GM18505 (cell line): ENCODE measurements around the gene INSIG2.

Source experiments
- ATAC-seq: cut with Tn5 transposase; IDR thresholded peaks from one replicate; pipeline ENCODE4 v1.9.1; 2021; ENCODE audit not compliant: unreplicated experiment
- POLR2A ChIP-seq: IDR thresholded peaks from 4 replicates; pipeline ENCODE4 v1.6.1; 2011; ENCODE audit warnings: borderline replicate concordance; ENCODE audit not compliant: insufficient read depth, insufficient read length; ENCODE audit errors: extremely low read depth

Gene INSIG2

DNA sequence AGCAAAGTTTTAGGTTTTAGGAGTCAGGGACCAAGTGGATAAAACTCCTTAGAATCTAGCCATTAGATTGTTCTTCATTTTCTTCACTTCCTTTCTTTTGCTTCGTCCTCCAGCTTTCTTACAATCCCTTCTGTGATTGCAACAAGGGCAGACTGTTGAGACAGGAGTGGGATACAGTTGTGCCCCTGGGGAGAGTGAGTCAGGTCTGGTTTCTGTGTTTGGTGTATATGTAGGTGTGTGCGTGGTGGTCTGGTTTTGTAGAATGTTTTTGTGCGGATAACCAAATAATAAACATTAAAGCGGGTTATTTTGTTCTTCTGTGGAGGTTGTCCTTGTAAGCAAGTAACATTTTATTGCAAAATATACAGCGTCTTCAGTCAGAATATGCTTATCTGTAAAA lies 7.3 kb downstream of the INSIG2 start:
- no peak for TF ChIP-seq POLR2A
- ATAC-seq: no peak

GRCh38 chr2:118097657-118098056 lies 9.4 kb downstream of the INSIG2 start:
- TF ChIP-seq POLR2A: no peak
- ATAC-seq: no peak

GRCh38 chr2:118098307-118099030 lies 10.2 kb downstream of the INSIG2 start:
- no peak for ATAC-seq
- TF ChIP-seq POLR2A: no peak

DNA sequence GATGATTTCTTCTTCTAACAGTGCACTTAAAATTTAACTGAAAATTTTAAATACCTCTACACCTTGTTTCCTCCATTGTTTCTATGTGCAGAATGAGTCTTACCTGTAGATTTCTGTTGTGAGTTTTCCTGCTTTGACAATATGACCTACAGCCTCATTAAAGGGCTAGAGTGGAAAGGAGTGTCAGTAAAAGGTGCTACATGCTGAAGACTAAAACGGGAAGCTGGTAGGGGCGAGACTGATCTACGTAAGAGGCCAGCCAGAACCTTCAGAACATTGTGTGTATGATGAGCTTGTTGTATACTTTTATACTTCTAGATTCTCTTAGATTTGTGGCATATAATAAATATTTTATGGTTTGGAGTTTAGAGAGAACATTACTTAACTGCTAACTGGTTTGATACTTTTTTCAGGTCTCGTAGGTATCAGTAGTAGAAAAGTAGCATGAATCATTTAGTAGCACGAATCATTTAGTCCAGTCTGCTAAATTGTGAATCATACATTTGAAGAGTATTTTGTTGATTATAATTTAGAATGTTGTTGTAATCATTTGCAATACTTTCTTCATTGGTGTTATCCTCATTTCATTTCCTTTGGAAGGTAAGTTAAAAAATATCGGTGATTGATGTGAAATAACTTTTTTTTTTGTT lies 14.3 kb downstream of the INSIG2 start:
- no peak for ATAC-seq

GRCh38 chr2:118103951-118104940 lies 16.0 kb downstream of the INSIG2 start:
- TF ChIP-seq POLR2A: no peak
- peak; percentile 98 for ATAC-seq

More for the DNA sequence above, 14.3 kb downstream of the INSIG2 start:
- no peak for TF ChIP-seq POLR2A

DNA sequence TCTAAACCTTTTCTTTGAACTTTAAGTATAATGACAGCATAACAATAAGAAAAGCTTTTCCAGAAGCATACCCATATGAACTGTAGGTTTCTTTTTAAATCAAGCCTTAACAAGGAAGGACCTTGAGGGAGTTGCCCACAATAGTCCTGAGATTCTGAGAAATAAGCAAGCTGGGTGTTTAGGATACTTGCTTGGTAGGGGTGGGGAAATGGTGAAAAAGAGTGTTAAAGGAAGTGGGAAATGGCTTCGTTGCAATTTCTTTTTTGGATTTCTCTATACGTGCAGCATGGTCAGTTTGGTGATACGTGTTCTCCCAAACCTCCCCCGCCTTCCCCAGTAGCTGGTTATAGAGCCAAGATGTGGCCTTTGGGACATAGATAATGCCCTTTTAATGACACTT lies 17.2 kb downstream of the INSIG2 start:
- no peak for TF ChIP-seq POLR2A
- no peak for ATAC-seq

- ATAC-seq: no peak
- TF ChIP-seq POLR2A: no peak
Observed at GRCh38 chr2:118106926-118107325, 18.7 kb downstream of the INSIG2 start.

DNA sequence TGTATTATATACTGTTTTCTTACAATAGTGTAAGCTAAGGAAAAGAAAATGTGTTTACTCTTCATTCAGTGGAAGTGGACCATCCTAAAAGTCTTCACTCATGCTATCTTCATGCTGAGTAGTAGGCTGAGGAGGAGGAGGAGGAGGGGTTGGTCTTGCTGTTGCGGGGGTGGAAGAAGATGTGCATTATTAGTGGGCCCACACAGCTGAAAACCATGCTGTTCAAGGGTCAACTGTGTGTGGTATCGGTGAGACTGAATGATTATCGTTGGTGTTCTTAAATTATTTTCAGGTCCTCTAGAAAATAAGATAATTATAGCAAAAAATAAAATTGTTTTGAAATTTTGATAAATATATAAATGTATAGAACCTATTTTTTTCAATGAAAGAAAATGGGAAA lies 22.0 kb downstream of the INSIG2 start:
- no peak for ATAC-seq
- TF ChIP-seq POLR2A: no peak

GRCh38 chr2:118110991-118111390 lies 22.7 kb downstream of the INSIG2 start:
- no peak for TF ChIP-seq POLR2A
- no peak for ATAC-seq

DNA sequence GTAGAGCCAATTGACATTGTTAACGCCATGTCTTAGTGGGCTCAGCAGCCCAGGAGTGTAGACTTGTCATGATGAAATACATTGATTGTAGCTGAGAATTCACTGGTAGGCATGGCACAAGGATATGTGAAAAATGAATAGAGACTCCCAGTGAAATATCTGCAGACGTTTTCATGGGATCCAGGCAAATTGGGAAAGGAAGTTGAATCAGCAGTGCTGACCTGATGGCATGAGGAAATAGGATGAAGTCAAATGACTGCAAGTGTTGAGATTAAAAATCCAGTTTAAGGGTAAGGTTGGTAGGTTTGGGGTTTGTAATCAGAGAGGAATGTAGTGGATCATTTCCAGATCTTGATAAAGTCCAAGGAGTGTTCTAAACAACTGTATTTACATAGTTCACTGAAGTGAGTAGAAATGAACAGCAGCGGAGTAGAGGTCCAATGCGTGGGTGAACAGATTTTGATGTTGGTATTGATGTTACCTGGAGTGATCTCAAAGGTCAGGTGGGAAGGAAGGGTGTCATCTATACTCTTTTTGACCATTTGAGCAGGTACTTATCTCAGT lies 24.6 kb downstream of the INSIG2 start:
- no peak for ATAC-seq
- no peak for TF ChIP-seq POLR2A

DNA sequence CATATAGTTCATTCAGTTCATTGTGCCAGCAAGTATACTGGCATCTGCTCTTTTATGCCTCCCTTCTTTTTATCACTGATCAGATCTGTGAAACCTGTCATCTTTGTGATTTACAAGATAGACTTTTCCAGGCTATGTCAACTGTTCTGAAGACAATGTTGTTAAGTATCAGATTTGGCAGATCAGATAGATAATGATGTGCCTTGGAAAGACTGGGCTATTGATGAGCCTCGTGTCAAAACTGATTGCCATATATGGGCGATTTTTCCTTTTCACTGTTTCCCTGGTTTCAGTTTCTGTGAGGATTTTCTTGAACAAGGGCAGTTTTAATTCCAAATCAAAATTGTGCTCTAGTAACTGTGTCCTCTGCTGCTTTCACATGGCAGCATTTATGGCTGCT lies 26.6 kb downstream of the INSIG2 start:
- TF ChIP-seq POLR2A: no peak
- no peak for ATAC-seq

GRCh38 chr2:118115761-118116160 lies 27.5 kb downstream of the INSIG2 start:
- ATAC-seq: no peak
- no peak for TF ChIP-seq POLR2A

GRCh38 chr2:118118479-118118878 lies 30.2 kb downstream of the INSIG2 start:
- ATAC-seq: no peak
- TF ChIP-seq POLR2A: no peak
